ENCODE measurements around the gene CAPN13.

Gene CAPN13

GRCh38 chr2:30807249-30807648 lies at the start of gene CAPN13:
TSS of gene CAPN13 (minus strand) at chr2:30807446. CDS start at chr2:30787325, 20,121 bp downstream.
- DNase-seq (ENCODE audit: low read depth, low spot score): no peak

GRCh38 chr2:30847841-30848240 lies 40.6 kb upstream of the CAPN13 start:
- no peak for DNase-seq (ENCODE audit: low read depth, low spot score)

- no peak for DNase-seq (ENCODE audit: low read depth, low spot score)
These were observed 40.1 kb upstream of the CAPN13 start for GRCh38 chr2:30847329-30847728.

- no peak for DNase-seq (ENCODE audit: low read depth, low spot score)
These were observed 21.3 kb upstream of the CAPN13 start for GRCh38 chr2:30828586-30828985.

GRCh38 chr2:30826916-30827315 lies 19.7 kb upstream of the CAPN13 start:
- no peak for DNase-seq (ENCODE audit: low read depth, low spot score)

- DNase-seq (ENCODE audit: low read depth, low spot score): no peak
These were observed 19.2 kb upstream of the CAPN13 start for GRCh38 chr2:30826481-30826880.

GRCh38 chr2:30823452-30823851 lies 16.2 kb upstream of the CAPN13 start:
- DNase-seq (ENCODE audit: low read depth, low spot score): no peak

GRCh38 chr2:30821960-30822359 lies 14.7 kb upstream of the CAPN13 start:
- no peak for DNase-seq (ENCODE audit: low read depth, low spot score)

- no peak for DNase-seq (ENCODE audit: low read depth, low spot score)
These were observed 13.3 kb upstream of the CAPN13 start for GRCh38 chr2:30820381-30821055.

GRCh38 chr2:30809938-30810337 lies 2.7 kb upstream of the CAPN13 start:
- no peak for DNase-seq (ENCODE audit: low read depth, low spot score)

- DNase-seq (ENCODE audit: low read depth, low spot score): no peak
These were observed 1.4 kb upstream of the CAPN13 start for GRCh38 chr2:30808695-30809094.

GRCh38 chr2:30803281-30803680 lies 4.0 kb downstream of the CAPN13 start:
- no peak for DNase-seq (ENCODE audit: low read depth, low spot score)

- DNase-seq (ENCODE audit: low read depth, low spot score): no peak
These were observed 4.6 kb downstream of the CAPN13 start for GRCh38 chr2:30802611-30803010.

- DNase-seq (ENCODE audit: low read depth, low spot score): no peak
These were observed 5.3 kb downstream of the CAPN13 start for GRCh38 chr2:30801821-30802455.

GRCh38 chr2:30800159-30800558 lies 7.1 kb downstream of the CAPN13 start:
- no peak for DNase-seq (ENCODE audit: low read depth, low spot score)

- no peak for DNase-seq (ENCODE audit: low read depth, low spot score)
These were observed 7.9 kb downstream of the CAPN13 start for GRCh38 chr2:30799366-30799765.

- no peak for DNase-seq (ENCODE audit: low read depth, low spot score)
These were observed 8.7 kb downstream of the CAPN13 start for GRCh38 chr2:30798536-30798991.

GRCh38 chr2:30797381-30798015 lies 9.7 kb downstream of the CAPN13 start:
- no peak for DNase-seq (ENCODE audit: low read depth, low spot score)

GRCh38 chr2:30796699-30797098 lies 10.5 kb downstream of the CAPN13 start:
- no peak for DNase-seq (ENCODE audit: low read depth, low spot score)

GRCh38 chr2:30792521-30792920 lies 14.7 kb downstream of the CAPN13 start:
- no peak for DNase-seq (ENCODE audit: low read depth, low spot score)

- DNase-seq (ENCODE audit: low read depth, low spot score): no peak
These were observed 16.4 kb downstream of the CAPN13 start for GRCh38 chr2:30790879-30791278.

- DNase-seq (ENCODE audit: low read depth, low spot score): no peak
These were observed 17.5 kb downstream of the CAPN13 start for GRCh38 chr2:30789670-30790210.

All from smooth muscle cell of the brain vasculature (primary cell).